Body of pancreas (tissue), 4 donors: ENCODE data around the gene POU2AF2.

ENCODE experiments used
- POLR2A ChIP-seq, 3 donors: fragments of 450-650 bp; IDR thresholded peaks; one replicate each; pipeline ENCODE4 v1.6.1; 2016; ENCODE audit warnings: antibody characterized with exemption in 3 of 3, mild to moderate bottlenecking in 2 of 3
- TF ChIP-seq, protein P1 (sequence below), 7 experiments: fragments of 450-650 bp in 4 of 7; fragments of 200-600 bp in 3 of 7; sonication (generic) in 3 of 7; IDR thresholded peaks; one replicate each; pipeline ENCODE4 v1.5.1; 2016 to 2019; ENCODE audit warnings: antibody characterized with exemption in 7 of 7

DNA sequence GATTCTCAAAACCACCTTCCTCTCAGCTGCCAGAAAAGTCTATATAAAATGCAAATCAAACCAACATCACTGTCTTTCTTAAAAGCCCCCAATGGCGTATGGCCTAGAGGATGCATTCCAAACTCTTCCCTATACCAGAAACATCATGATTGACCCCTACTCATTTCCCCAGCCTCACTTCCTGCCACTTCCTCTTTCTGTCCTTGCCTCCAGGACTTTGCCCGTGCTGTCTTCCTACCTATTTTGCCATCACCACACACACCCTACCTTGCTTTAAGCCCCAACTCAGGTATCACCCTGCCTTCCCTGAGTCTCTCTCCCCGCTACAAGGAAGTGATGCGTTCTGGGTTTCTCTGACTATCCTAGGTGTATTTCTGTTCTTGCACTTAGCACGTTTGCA, 8.1 kb downstream of the POU2AF2 start:
- TF ChIP-seq, protein P1, sequence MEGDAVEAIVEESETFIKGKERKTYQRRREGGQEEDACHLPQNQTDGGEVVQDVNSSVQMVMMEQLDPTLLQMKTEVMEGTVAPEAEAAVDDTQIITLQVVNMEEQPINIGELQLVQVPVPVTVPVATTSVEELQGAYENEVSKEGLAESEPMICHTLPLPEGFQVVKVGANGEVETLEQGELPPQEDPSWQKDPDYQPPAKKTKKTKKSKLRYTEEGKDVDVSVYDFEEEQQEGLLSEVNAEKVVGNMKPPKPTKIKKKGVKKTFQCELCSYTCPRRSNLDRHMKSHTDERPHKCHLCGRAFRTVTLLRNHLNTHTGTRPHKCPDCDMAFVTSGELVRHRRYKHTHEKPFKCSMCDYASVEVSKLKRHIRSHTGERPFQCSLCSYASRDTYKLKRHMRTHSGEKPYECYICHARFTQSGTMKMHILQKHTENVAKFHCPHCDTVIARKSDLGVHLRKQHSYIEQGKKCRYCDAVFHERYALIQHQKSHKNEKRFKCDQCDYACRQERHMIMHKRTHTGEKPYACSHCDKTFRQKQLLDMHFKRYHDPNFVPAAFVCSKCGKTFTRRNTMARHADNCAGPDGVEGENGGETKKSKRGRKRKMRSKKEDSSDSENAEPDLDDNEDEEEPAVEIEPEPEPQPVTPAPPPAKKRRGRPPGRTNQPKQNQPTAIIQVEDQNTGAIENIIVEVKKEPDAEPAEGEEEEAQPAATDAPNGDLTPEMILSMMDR (IDR thresholded peaks at IDR 0.05) = no peak
- TF ChIP-seq POLR2A (IDR thresholded peaks at IDR 0.05) = no peak
